HG03064 (cell line): ENCODE measurements around the gene ZNF276.

ENCODE experiments used
- ATAC-seq: cut with Tn5 transposase; IDR thresholded peaks from one replicate; pipeline ENCODE4 v1.9.1; 2021; ENCODE audit warnings: low read depth; ENCODE audit not compliant: unreplicated experiment

Gene ZNF276

GRCh38 chr16:89732918-89733242, 11.5 kb downstream of the ZNF276 start:
- ATAC-seq = no peak

- no peak for ATAC-seq
Observed at GRCh38 chr16:89733322-89733721, 12.0 kb downstream of the ZNF276 start.

GRCh38 chr16:89733792-89734191, 12.5 kb downstream of the ZNF276 start:
- ATAC-seq = no peak

GRCh38 chr16:89736554-89736953, 15.2 kb downstream of the ZNF276 start:
- no peak for ATAC-seq

GRCh38 chr16:89737341-89738071, 16.2 kb downstream of the ZNF276 start:
- ATAC-seq = no peak

GRCh38 chr16:89738072-89738377, 16.7 kb downstream of the ZNF276 start:
- ATAC-seq = no peak

- no peak for ATAC-seq
Observed at GRCh38 chr16:89738538-89739317, 17.4 kb downstream of the ZNF276 start.

GRCh38 chr16:89739383-89739782, 18.0 kb downstream of the ZNF276 start:
- no peak for ATAC-seq

- ATAC-seq = no peak
Observed at GRCh38 chr16:89741342-89742014, 20.1 kb downstream of the ZNF276 start.

GRCh38 chr16:89742948-89743347, 21.6 kb downstream of the ZNF276 start:
- ATAC-seq = no peak

- no peak for ATAC-seq
Observed at GRCh38 chr16:89744813-89745212, 23.5 kb downstream of the ZNF276 start.

- ATAC-seq = no peak
Observed at GRCh38 chr16:89746043-89746442, 24.7 kb downstream of the ZNF276 start.

- no peak for ATAC-seq
Observed at GRCh38 chr16:89748076-89748475, 26.7 kb downstream of the ZNF276 start.

GRCh38 chr16:89748921-89749320, 27.6 kb downstream of the ZNF276 start:
- ATAC-seq = no peak

GRCh38 chr16:89749637-89750036, 28.3 kb downstream of the ZNF276 start:
- ATAC-seq = no peak

GRCh38 chr16:89759746-89760340, 38.5 kb downstream of the ZNF276 start:
- ATAC-seq = no peak

GRCh38 chr16:89761304-89761922, 40.1 kb downstream of the ZNF276 start:
- no peak for ATAC-seq

GRCh38 chr16:89764711-89765201, 43.4 kb downstream of the ZNF276 start:
- peak; percentile 91 for ATAC-seq

GRCh38 chr16:89765292-89765830, 44.0 kb downstream of the ZNF276 start:
- ATAC-seq = no peak

GRCh38 chr16:89770367-89770766, 49.0 kb downstream of the ZNF276 start:
- ATAC-seq = no peak
